Activated T-helper 2 cell treated with anti-CD3 and anti-CD28 coated beads, Interferon-gamma antibody, Interleukin-2, Interleukin-4, amounts not matched to agents 10 μg/mL and 5 μg/mL and 100 μg/mL, durations not matched to agents 14 hours and 24 hours and 36 hours (primary cell): ENCODE measurements around the gene CCN5. TPM values are rescaled to one million over a fixed set of nuclear protein-coding genes. Genes with fewer than 3 reads are reported as not detected.

Source experiments
- DNase-seq: peaks from one replicate; pipeline ENCODE4 v3.0.0; 2021; ENCODE audit warnings: low spot score
- H3K27ac Mint-ChIP-seq: one replicate; pipeline ENCODE4 v1.8.0; 2021; ENCODE audit warnings: mixed read lengths
- H3K27me3 Mint-ChIP-seq: one replicate; pipeline ENCODE4 v1.8.0; 2021; ENCODE audit warnings: low read depth, mixed read lengths
- H3K36me3 Mint-ChIP-seq: one replicate; pipeline ENCODE4 v1.8.0; 2021; ENCODE audit warnings: low read depth, mixed read lengths
- H3K4me1 Mint-ChIP-seq: one replicate; pipeline ENCODE4 v1.8.0; 2021; ENCODE audit warnings: low read depth, mixed read lengths
- H3K4me3 Mint-ChIP-seq: one replicate; pipeline ENCODE4 v1.8.0; 2021; ENCODE audit warnings: low read depth, mild to moderate bottlenecking, moderate library complexity, mixed read lengths
- H3K9me3 Mint-ChIP-seq: one replicate; pipeline ENCODE4 v1.8.0; 2021; ENCODE audit warnings: mixed read lengths
- intact Hi-C: fragments of 100-400 bp; cut with micrococcal nuclease; formaldehyde crosslinking; loops from one replicate; pipeline ENCODE4 v1.15.1; 2023
- total RNA-seq: library from RNA; stranded (reverse); gene quantifications from 2 replicates; pipeline ENCODE4 v1.2.3, GENCODE V29; 2022

Gene CCN5
- total RNA-seq, 1 donor from 2014 or later: not detected

- peaks cover 4% of the 10 kb centered on the region for H3K27me3 Mint-ChIP-seq
- no peaks in the 10 kb centered on the region for H3K4me1 Mint-ChIP-seq
- no peak for DNase-seq
- H3K27ac Mint-ChIP-seq: no peak overlapping the region
- H3K4me3 Mint-ChIP-seq: no peak overlapping the region
- H3K36me3 Mint-ChIP-seq: no peaks in the 10 kb centered on the region
- no peaks in the 10 kb centered on the region for H3K9me3 Mint-ChIP-seq
- intact Hi-C loops: no loop called here
Observed at GRCh38 chr20:44711237-44711636, 3.9 kb upstream of the CCN5 start.

GRCh38 chr20:44714102-44714700 lies 968 bp upstream of the CCN5 start:
- Mint-ChIP-seq H3K27me3 (peaks cover 4% of the 10 kb centered on the region), H3K4me3 (no peak overlapping the region), H3K9me3 (no peaks in the 10 kb centered on the region), H3K4me1 (no peaks in the 10 kb centered on the region), H3K36me3 (no peaks in the 10 kb centered on the region), H3K27ac (no peak overlapping the region)
- intact Hi-C loops: no loop called here
- no peak for DNase-seq

DNA sequence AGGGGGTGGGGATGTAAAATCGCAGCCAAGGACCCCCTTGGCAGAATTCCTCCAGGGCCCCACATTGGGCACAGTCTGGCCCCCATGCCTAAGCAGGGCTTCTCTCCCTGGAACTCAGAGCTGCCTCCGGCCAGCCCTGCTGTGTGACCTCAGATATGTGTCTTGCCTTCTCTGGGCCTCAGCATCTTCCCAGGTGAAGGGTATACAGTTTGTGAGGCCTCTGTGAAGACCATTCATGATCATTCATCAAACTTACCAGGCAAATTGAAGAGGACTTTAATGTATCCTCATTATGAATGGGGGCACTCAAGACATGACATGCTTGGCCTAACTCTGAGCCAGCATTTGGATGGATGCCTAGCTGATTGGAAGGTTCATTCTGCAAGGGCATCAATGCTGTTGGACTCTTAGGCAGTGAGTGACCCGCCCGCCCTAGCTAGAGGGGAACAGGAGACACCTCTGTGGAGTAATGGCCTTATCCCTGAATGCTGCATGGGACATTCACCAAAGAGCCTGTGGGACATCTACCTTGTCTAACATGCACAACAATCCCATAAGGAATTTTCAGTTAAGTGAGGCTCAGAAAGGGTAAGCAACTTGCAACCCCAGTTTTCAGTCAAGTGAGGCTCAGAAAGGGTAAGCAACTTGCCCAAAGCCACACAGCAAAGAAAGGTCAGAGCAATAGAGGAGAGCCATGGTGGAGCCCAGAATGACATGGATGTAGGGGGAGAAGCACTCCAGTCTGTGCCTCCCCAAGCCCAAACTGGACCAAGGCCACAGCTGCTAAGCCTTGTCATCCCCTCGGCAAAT lies 535 bp downstream of the CCN5 start:
- Mint-ChIP-seq H3K9me3 (no peaks in the 10 kb centered on the region), H3K36me3 (no peaks in the 10 kb centered on the region), H3K4me1 (no peaks in the 10 kb centered on the region), H3K27me3 (peaks cover 4% of the 10 kb centered on the region), H3K4me3 (no peak overlapping the region), H3K27ac (no peak overlapping the region)
- intact Hi-C loops: no loop called here
- no peak for DNase-seq

DNA sequence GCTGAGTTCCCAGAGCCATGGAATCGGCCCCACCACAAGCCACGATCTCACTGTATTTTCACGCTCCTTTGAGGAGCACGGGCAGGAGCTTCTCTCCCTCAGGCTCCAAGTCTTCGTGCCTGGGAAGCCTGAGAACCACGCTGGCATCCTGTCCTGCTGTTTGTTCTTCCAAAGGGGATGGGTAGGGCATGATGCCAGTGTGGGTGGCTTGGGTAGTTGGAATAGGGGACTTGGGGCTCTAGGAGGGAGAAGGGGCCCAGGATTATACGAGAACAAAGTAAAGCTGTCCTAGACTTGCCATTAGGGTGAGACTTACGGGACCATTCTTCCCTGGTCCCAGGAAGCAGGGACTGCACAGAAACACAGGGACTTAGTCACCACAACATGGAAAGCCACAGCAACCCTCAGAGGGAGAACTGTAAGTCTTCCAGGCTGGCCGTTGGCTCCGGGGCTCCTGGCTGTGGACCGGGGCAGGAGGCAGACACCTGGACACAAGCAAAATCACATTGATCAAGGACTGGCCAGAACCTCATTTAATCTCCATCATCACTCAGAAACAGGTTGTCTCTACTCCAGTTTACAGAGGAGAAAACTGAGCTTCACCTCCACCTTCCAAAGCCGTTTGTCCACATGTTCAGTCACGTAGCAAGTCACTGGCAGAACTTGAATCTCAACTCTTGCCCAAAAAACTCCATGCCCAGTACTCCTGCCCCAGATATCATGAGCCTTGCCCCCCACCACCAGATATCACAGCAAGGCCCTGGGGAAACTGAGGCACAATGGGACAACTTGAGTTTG lies 1.3 kb downstream of the CCN5 start:
- intact Hi-C loops: no loop called here
- Mint-ChIP-seq H3K36me3 (no peaks in the 10 kb centered on the region), H3K27me3 (peaks cover 4% of the 10 kb centered on the region), H3K4me1 (no peaks in the 10 kb centered on the region), H3K4me3 (no peak overlapping the region), H3K27ac (no peak overlapping the region), H3K9me3 (no peaks in the 10 kb centered on the region)
- DNase-seq: no peak

GRCh38 chr20:44717986-44718385 lies 2.8 kb downstream of the CCN5 start:
- intact Hi-C loops: no loop called here
- Mint-ChIP-seq H3K36me3 (no peaks in the 10 kb centered on the region), H3K4me1 (no peaks in the 10 kb centered on the region), H3K27ac (no peak overlapping the region), H3K4me3 (no peak overlapping the region), H3K9me3 (no peaks in the 10 kb centered on the region), H3K27me3 (peaks cover 4% of the 10 kb centered on the region)
- no peak for DNase-seq

- Mint-ChIP-seq H3K36me3 (no peaks in the 10 kb centered on the region), H3K9me3 (no peaks in the 10 kb centered on the region), H3K4me1 (no peaks in the 10 kb centered on the region), H3K27me3 (no peaks in the 10 kb centered on the region), H3K4me3 (no peak overlapping the region), H3K27ac (no peak overlapping the region)
- intact Hi-C loops: no loop called here
- no peak for DNase-seq
Observed at GRCh38 chr20:44719841-44720240, 4.7 kb downstream of the CCN5 start.

- no peaks in the 10 kb centered on the region for H3K36me3 Mint-ChIP-seq
- no peaks in the 10 kb centered on the region for H3K27me3 Mint-ChIP-seq
- no peak for DNase-seq
- H3K4me3 Mint-ChIP-seq: no peak overlapping the region
- intact Hi-C loops: no loop called here
- no peak overlapping the region for H3K27ac Mint-ChIP-seq
- H3K4me1 Mint-ChIP-seq: no peaks in the 10 kb centered on the region
- no peaks in the 10 kb centered on the region for H3K9me3 Mint-ChIP-seq
Observed at GRCh38 chr20:44720621-44720996, 5.4 kb downstream of the CCN5 start.

GRCh38 chr20:44720997-44721784 lies 6.0 kb downstream of the CCN5 start:
- DNase-seq: no peak
- Mint-ChIP-seq H3K9me3 (no peaks in the 10 kb centered on the region), H3K27ac (no peak overlapping the region), H3K27me3 (no peaks in the 10 kb centered on the region), H3K4me3 (no peak overlapping the region), H3K4me1 (no peaks in the 10 kb centered on the region), H3K36me3 (no peaks in the 10 kb centered on the region)
- intact Hi-C loops: no loop called here

GRCh38 chr20:44721785-44722054 lies 6.6 kb downstream of the CCN5 start:
- Mint-ChIP-seq H3K4me1 (no peaks in the 10 kb centered on the region), H3K36me3 (no peaks in the 10 kb centered on the region), H3K27ac (no peak overlapping the region), H3K9me3 (no peaks in the 10 kb centered on the region), H3K4me3 (no peak overlapping the region), H3K27me3 (no peaks in the 10 kb centered on the region)
- DNase-seq: no peak
- intact Hi-C loops: no loop called here

DNA sequence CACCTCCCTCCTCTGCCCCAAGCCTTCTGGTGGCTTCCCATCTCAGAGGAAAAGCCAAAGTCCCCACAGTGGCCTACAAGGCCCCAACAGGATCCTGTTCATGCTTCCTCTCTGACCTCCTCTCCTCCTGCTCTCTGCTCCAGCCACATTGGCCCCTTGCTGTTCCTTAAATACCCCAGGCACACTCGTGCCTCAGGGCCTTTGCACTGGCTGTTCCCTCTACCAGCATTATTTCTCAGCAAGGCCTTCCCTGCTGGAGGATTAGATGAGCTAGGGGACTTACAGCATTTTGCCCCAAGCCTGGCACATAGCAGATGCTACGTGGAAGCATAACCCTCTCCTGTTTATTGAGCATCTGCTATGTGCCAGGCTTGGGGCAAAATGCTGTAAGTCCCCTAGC lies 7.8 kb downstream of the CCN5 start:
- no peaks in the 10 kb centered on the region for H3K4me1 Mint-ChIP-seq
- H3K27me3 Mint-ChIP-seq: no peaks in the 10 kb centered on the region
- no peaks in the 10 kb centered on the region for H3K9me3 Mint-ChIP-seq
- intact Hi-C loops: no loop called here
- no peak for DNase-seq
- H3K36me3 Mint-ChIP-seq: no peaks in the 10 kb centered on the region
- no peak overlapping the region for H3K27ac Mint-ChIP-seq
- H3K4me3 Mint-ChIP-seq: no peak overlapping the region

DNA sequence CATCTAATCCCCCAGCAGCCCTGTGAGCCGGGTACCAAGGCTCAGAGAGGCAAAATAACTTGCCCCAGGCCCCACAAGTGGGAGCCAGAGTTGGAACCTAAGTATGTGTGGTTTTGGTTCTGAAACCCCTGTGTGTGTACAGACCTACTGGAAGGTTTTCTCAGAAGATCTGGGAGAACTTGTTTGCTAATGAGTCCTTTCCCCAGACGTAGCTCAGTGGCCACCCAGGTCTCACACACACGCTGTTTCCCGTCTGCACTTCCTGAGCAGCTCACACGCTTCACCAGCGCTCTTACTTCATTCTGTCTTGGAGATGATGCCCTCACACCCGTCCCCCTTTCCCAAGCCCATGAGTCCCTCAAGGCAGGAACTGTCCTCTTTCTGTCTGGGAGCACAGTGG lies 8.2 kb downstream of the CCN5 start:
- Mint-ChIP-seq H3K4me1 (no peaks in the 10 kb centered on the region), H3K27me3 (no peaks in the 10 kb centered on the region), H3K4me3 (no peak overlapping the region), H3K9me3 (no peaks in the 10 kb centered on the region), H3K27ac (no peak overlapping the region), H3K36me3 (no peaks in the 10 kb centered on the region)
- intact Hi-C loops: no loop called here
- DNase-seq: no peak

GRCh38 chr20:44723798-44724362 lies 8.7 kb downstream of the CCN5 start:
- Mint-ChIP-seq H3K36me3 (no peaks in the 10 kb centered on the region), H3K4me1 (no peaks in the 10 kb centered on the region), H3K27me3 (no peaks in the 10 kb centered on the region), H3K27ac (no peak overlapping the region), H3K4me3 (no peak overlapping the region), H3K9me3 (no peaks in the 10 kb centered on the region)
- intact Hi-C loops: no loop called here
- DNase-seq: no peak
